Ammon's horn (tissue), 1 donor: Measurements from ENCODE around the gene ALS2.

Source experiments
- DNase-seq: peaks from one replicate; pipeline ENCODE4 v3.0.0-alpha.2; 2016; ENCODE audit warnings: low spot score

The ALS2 gene

DNA sequence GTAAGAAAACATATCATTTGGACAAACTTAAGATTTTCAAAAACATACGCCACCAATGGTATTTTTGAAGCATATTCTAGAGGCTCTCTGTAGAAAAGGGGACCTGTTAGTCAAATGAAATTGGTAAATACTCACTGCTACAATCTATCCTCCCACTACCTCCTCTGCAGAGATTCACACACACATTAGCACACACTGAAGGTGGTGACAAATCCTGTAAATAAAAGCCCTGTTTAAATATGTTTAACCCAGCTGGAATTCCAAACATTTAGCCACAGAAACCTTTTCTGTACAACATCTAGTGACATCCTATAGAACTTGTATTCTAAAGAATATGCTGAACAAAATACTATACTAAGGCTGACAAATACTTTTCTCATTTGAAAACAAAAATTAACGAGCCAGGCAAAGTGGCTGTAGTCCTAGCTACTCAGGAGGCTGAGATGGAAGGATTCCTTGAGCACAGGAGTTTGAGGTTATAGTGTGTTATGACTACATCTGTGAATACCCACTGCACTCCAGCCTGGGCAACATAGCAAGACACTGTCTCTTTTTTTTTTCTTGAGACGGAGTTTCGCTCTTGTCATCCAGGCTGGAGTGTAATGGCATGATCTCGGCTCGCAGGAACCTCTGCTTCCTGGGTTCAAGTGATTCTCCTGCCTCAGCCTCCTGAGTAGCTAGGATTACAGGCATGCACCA, 25.9 kb downstream of the ALS2 start:
- DNase-seq = peak; percentile 11

DNA sequence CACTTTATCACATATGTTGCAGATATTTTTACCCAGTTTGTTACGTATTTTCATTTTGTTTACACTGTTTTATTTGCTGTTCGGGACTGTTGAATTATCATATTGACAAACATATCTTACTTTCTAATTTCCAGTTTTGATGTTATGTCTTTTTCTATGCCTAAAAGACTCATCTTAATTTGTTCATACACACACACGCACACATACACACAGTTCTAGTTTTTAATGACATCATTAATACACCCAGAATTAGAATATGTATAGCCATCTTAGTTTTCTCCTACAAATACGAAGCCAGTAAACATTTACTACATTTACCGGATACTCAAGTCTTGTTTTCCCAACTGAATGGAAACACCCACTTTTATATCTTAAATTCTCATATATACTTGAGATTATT, 29.2 kb downstream of the ALS2 start:
- no peak for DNase-seq

DNA sequence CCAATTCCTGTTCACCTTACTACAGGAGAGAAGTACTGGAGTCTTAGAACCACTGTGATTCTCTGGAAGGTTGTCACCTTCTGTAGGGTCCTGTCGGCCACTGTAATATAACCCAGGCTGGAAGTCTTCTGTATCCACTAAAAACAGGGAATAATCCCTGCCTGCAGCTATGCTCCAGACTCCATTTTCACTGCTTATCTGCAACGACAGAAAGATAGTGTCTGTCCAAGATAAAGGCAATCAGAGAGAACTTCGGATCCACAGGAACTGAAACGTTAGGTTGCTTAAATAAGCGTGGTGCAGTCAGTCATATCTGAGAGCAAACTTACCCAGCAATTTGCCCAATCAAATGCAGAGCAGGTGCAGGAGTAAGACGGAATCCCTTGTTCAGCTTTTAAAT, 34.2 kb downstream of the ALS2 start:
- DNase-seq = no peak

DNA sequence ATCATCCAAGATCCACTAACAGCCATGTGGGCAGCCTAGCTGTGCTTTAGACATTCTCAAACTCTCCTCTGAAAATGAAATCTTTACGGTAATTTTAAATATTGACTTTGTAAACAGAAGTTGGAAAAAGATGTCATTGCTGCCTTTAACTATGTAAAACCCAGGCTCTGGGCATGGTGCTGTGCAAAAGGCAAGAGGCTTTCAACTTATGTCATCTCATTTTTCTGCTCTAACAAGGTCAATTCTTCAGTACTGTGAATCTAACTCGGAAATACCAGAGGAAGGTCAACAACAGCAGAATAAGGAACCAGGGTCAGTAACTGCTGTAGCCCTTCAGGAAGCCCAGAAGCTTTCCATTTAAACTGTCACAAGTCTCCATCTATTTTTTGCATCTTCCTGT, 45.2 kb downstream of the ALS2 start:
- no peak for DNase-seq

DNA sequence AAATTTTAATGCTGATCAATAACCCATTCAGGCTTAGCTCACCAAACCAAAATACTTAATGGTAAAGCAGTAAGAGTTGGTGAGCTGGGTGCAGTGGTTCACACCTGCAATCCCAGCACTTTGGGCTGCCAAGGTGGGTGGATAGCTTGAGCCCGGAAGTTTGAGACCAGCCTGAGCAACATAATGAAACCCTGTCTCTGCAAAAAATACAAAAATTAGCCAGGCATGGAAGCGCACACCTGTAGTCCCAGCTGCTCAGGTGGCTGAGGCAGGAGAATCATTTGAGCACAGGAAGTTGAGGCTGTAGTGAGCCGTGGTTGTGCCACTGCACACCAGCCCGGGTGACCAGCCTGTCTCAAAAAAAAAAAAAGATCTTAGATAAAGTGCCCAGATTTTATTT, 46.6 kb downstream of the ALS2 start:
- DNase-seq = no peak

DNA sequence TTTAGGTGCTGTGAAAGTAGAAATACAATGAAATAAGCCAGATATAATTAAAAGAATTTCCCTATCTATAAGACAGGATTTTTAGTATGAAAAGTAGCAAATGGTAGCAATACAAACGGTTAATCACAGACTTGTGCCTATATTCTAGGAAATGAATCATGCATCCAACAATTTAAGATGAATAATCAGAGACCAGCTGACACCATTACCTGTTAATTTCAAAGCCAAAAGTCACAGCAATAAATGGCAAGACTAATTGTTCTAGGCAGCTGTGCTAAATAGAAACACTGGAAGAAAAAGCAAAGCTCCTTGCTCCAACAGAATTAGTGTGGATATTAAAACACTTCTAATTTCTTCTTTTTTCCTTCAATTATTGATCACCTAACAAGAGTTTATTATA, 47.2 kb downstream of the ALS2 start:
- DNase-seq = no peak

DNA sequence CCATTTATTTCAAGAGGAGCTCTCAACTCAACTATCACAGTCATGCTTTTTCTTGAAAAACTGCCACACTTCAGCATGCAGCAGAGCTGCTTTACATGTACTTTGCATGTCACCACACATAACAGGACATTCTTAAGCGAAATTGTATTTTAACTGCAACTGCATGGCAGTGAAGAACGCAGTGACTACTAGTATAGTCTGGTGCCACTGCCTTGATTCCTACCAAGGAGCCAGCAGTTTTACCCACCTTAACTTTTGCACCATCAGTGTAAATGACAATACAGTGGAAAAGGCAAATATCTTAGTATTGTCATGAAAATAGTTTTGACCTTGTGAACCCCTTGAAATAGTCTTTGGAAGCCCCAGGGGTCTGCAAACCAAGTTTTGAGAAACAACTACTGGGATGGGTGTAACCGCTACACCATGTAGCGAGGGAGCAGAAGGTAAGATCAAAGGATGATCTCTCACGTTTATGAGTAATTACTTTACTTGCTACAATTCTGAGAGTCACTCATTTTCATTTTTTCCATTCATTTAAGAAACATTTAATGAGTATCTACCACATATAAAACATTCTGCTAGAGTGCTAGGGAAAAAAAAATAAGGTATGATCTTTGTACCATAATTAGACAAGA, 50.0 kb downstream of the ALS2 start:
- no peak for DNase-seq

DNA sequence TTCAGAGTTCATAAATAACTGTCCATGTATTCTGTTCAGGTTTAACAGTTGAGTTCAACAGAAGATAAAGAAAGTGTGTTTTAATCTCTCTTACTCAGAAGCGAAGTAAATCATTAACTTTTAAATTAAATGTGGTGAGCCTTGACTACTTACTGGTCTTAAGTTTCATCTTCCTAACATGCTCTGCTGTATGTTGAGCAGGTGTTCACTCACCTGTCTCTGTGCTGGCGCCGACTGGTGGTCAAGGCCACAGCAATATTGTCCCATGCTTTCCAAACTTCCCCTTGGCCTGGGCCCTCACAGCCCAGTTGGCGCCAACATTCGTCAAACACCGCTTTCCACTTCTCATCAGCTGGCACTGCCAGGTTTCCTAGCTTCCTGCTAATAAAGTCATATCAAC, 65.3 kb downstream of the ALS2 start:
- no peak for DNase-seq

DNA sequence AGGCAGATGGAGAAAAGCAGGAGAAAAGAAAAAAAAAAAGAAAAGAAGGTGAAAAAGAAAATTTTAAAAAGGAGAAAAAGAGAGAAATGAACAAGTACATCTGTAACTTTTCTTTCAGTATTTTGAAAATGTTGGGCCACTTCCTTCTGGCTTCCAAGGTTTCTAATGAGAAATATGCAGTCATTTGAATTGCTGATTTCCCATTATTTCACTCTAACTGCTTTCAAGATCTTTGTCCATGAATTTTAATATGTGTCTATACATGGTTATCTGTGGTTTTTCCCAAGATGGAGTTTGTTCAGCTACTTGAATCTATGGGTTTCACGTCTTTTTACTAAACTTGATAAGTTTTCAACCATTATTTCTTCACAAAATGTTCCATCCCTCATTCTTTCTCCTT, 68.0 kb downstream of the ALS2 start:
- no peak for DNase-seq

DNA sequence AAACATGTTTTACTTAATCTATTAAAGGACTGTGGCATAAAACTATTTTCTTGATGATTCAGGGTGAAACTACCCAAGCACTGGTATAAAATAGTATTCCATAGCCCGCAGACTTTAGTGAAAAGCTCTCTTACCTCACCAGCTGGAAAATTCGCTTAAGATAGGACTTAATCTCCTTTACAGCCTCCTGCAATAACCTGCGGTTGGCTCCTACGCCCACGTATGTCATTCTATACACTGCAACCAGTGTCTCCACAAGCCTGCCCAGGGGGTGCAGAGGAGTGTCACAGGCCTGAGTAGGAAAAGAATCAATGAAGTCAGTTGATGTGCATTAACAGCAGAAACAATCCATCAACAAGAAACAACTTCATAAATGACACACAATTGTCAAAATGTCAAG, 71.0 kb downstream of the ALS2 start:
- no peak for DNase-seq

DNA sequence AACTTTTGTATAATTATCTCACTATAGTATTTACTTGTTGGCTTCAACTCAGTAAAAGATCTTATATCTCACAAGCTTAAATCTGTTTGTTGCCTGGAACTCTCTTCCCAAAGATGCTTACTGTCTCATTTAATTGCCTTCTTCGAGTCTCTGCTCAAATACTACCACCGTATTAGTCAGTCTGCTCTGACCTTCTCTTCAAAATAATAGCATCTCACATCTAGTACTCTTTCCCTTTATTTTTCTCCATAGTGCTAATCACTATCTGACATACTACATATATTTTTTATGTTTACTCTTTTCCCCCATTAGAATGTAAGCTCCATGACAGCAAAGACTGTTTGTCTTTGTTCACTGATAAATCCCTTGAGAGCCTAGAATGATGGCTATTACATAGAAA, 71.7 kb downstream of the ALS2 start:
- no peak for DNase-seq

DNA sequence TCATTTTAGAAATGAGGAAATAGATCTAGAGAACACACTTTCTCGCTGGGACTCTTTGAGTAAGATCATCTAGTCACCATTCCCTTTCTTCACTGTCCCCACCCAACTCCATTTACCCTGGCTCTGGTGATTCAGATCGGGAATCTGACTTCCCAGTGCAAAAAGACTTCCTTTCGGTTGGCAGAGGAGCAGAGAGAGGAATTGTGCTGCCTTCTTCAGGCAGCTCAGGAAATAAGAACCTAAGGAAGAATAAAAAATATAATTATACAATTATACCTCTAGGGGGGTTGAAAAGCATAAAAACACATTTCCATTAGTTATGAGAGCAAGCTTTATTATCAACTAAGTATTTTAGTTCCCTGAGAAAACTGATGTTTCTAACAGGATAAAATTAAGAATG, 73.0 kb downstream of the ALS2 start:
- DNase-seq = no peak

DNA sequence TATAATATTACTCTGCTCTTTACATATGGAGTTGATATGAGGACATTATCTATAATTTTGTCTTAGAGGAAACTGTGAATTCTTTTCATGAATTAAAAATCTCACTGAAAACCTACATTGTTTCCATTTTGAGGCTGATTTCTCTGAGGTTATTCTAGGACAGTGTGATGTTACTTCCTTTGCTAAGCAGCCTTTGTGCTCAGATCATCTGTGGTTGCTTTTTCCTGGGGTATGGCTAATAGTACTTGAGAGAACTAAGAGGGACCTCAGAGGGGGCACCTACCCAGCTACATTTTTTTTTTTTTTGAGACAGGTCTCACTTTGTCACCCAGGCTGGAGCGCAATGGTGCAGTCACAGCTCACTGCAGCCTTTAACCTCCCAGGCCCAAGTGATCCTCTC, 73.6 kb downstream of the ALS2 start:
- no peak for DNase-seq

DNA sequence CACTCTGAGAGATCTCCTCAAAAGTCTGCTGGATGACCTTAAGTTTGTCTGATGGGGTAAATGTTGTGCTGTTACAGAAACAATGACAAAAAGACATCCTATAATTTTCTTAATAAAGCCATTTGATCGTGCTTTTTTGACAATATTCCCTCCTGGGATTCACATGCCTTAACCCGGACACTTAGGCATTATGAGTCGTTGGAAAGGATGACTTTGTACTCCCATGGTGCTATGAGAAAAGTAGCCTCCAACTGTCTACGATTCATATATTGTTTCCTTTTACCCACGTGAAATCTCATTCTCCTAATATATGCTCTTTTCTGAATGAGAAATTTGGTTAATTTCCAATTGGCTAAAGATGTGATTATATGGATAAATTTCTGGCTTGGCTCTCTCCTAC, 76.2 kb downstream of the ALS2 start:
- no peak for DNase-seq

DNA sequence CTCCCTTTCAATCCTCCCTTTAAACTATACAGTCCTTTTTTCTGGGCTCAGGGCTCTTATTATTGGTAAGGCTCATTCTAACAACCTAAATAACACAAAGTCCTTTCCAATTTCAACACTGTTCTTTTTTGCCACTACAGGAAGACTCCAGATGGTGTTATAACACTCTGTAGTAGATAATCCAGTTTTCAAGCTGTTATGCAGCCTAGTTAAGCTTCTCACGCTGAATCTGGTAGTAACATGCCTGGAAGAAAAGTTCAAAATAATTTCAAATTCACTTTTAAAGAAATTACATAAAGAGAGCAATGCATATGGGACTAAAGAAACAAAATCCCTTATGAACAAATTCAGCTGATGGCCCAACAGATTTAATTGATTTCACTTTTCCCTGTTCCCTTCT, 79.1 kb downstream of the ALS2 start:
- peak; percentile 34 for DNase-seq

DNA sequence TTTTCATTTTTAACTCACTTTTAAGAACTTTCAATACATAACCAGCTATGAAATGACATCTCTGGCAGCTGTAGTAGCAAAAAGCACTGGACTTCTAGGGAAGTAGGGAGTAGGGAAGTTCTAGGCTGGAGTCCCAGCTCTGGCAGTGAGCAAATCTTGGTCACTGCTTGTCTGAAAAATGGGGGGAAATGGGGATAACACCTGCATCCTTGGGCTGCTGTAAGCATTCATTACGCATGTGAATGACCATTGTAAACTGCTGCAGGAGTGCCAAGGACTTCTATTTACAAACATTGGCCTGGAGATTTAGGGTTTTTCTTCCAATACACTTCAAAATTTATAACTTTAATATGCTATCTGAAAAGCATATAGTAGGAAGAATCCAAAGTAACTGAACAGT, 81.3 kb downstream of the ALS2 start:
- DNase-seq = no peak

DNA sequence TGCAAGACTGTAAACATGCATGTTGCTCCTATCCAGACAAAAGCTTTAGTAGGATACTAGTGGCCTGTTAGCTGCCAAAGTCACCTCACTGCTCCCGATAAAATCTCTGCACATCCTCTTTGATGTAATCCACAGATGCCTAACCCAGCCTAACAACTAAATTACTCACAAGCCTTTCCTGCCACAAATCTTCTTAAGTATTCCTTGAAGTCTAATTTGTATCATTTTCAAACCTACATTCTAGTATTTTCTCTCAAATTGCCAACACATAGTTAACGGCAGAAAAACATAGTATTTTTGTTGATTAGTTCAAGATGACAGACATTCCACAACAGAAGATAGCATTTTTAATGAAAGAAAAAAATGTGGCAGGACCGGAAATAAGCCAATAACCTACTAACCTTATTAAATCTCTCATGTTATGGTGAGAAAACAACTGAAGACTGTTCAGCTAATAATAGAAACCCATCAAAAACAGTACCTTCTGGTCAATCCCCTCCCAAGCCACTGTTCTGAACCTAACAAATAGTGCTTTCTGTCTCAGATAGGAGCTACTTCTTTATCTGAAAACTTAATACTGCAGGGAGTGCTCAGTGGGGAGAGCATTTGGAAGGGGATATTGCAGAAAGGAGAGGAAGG, 82.0 kb downstream of the ALS2 start, which contains the start of gene MPP4:
TSS of gene MPP4 (minus strand) at position 57 of the 639 bp plus-strand sequence. CDS start 4,690 bp downstream, outside the sequence.
- no peak for DNase-seq

DNA sequence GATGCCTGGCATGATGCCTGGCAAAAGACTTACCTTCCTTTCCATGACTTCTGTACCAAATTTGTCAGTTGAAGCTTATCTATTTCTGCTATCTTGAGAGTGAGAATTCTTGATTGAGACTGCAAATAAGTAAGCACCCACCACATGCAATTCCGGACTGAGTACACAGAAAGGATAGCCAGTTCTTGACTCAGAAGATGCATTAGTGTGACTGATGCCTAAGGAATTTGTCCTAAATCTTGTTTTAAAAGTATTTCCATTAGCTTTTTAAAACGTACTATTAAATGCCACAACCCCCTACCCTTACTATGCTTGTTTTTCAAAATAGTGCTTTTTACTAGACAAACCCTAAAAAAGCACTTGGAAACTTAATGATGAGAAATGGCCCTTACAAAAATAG, 82.8 kb downstream of the ALS2 start:
- DNase-seq = no peak

DNA sequence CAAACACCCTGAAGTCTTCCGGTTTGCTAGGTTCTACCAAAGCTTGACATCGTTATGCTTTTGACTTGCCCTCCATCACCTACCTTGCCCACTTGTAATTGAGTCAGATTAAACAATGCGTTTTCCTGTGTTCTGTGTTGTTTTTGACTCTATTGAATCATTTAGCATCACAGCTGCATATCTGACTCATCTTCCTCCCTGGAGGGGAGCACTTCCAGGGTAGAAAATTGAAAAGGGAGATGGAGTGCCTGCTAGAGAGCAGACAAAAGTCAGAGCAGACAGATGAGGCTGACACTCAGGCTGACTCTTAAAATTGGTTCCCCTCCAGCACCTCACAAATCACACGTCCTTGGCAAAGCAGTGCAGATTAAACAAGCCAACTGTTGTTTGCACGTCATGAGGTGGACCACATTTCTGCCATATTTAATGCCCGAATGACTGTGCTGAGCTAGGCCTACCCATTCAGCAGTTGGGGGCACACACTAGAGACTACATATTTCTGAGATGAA, 84.5 kb downstream of the ALS2 start:
- peak; percentile 8 for DNase-seq

DNA sequence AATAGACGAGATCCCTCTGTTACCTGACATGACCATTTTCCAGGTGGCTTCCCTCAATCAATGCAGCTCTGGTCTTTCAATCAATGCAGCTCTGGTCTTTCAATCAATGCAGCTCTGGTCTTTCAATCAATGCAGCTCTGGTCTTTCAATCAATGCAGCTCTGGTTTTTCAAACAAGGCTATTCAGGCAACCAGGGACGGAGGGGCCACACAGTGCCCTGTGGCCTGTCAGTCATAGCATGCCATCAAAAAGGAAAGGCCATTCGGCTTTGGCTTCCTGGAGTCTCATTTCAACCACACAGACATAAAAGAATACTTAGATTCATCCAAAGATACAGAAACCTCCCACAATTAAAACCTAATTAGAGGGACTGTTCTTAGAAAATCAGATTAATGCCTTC, 95.6 kb downstream of the ALS2 start:
- DNase-seq = no peak

DNA sequence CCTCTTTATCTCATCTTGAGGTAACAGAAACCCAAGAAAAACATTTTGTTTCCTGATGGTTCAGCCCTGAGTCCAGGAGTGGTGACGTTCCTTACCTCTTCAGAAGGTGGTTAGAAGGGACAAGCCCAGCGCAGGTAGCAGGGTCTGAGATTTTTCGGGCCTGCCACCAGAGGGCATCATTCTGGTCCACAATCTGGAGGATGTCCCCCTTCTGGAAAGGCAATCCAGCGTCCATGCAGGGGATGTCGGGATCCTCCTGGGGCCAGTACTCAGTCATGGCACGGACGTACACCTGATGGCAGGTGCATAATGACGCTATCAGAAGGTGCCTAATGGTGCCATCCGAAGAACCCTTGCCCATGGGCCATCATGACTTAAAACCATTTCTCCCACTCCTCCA, 100.0 kb downstream of the ALS2 start:
- no peak for DNase-seq

DNA sequence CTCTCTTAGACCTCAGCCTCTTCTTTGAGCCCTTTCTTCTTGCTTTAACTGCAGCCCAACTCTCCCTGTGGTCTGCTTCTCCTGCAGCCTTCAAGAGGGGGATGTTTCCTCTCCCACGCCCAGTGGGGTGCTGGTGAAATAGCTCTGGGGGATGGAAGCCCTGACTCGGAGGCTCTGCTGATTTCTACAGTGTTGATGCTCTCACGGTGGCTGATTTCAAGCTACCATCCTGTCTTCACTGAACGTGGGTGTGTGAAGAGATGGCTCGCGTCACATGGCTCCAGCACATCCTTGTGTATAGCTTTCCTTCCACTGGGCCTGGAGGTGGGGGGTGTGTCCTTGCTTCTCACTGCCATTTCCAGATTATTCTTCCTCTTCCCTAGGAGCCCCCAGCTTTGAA, 102.3 kb downstream of the ALS2 start:
- no peak for DNase-seq

DNA sequence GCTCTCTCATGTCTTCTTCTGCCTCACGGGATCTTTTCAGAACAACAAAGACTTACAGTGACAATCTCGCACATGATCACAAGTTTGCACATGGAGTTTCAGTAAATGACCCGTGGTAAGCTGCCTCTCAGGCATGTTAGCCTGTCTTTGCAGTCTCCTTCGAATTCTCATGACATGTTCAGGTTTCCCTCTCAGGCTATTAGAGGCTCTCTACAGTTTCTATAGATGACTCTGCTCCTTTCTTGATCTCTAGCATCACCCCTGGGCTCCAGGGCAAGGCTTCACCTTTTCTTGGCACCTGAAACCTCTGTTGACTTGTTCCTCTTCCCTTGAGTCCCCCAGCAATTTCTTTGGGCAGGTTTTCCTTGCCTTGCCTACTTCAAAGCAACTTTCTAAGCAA, 105.3 kb downstream of the ALS2 start:
- DNase-seq = no peak
